Neural cell (in vitro differentiated cells): ENCODE results near the gene MS4A6A. TPM values are rescaled to one million over a fixed set of nuclear protein-coding genes. Genes with fewer than 3 reads are reported as not detected.

ENCODE experiments used
- H2AFZ ChIP-seq: fragments of 200-600, 300-800 bp; sonication (generic), shearing (Covaris generic); 2 replicates; pipeline ENCODE4 v1.6.0; 2014; ENCODE audit warnings: low read depth, mild to moderate bottlenecking, antibody characterized with exemption, low read length, moderate library complexity
- H3F3A ChIP-seq: fragments of 200-600 bp; shearing (Covaris generic); 2 replicates; pipeline ENCODE4 v1.6.1; 2016; ENCODE audit warnings: mild to moderate bottlenecking, moderate library complexity, mixed read lengths, antibody characterized with exemption, low read length; ENCODE audit not compliant: insufficient read depth, poor library complexity, severe bottlenecking
- H3K27ac ChIP-seq: fragments of 200-600, 300-800 bp; sonication (generic), shearing (Covaris generic); 2 replicates; pipeline ENCODE4 v1.5.1; 2014; ENCODE audit warnings: mild to moderate bottlenecking, low read length, moderate library complexity
- H3K27me3 ChIP-seq: fragments of 300-800, 200-600 bp; sonication (generic), shearing (Covaris generic); 2 replicates; pipeline ENCODE4 v1.6.0; 2014; ENCODE audit warnings: mild to moderate bottlenecking, low read depth, low read length, moderate library complexity; ENCODE audit not compliant: insufficient read depth
- H3K36me3 ChIP-seq: fragments of 300-800, 200-600 bp; sonication (generic), shearing (Covaris generic); 2 replicates; pipeline ENCODE4 v1.5.1; 2014; ENCODE audit warnings: mild to moderate bottlenecking, antibody characterized with exemption, low read length, moderate library complexity; ENCODE audit not compliant: insufficient read depth
- H3K4me2 ChIP-seq: fragments of 300-800, 200-600 bp; sonication (generic), shearing (Covaris generic); 2 replicates; pipeline ENCODE4 v1.6.0; 2014; ENCODE audit warnings: mild to moderate bottlenecking, low read length
- H3K4me3 ChIP-seq: fragments of 300-800, 200-600 bp; sonication (generic), shearing (Covaris generic); 2 replicates; pipeline ENCODE4 v1.5.1; 2014; ENCODE audit warnings: mild to moderate bottlenecking, low read length, moderate library complexity
- H3K79me2 ChIP-seq: fragments of 200-600 bp; shearing (Covaris generic); replicated peaks from 2 replicates; pipeline ENCODE4 v1.6.0; 2014; ENCODE audit warnings: mild to moderate bottlenecking, low read length, moderate library complexity; ENCODE audit not compliant: insufficient read depth
- H3K9ac ChIP-seq: fragments of 300-800, 200-600 bp; sonication (generic), shearing (Covaris generic); 2 replicates; pipeline ENCODE4 v1.6.1; 2016; ENCODE audit warnings: mild to moderate bottlenecking, low read length, mixed read lengths
- H3K9me2 ChIP-seq: fragments of 200-600 bp; shearing (Covaris generic); 2 replicates; pipeline ENCODE4 v1.6.1; 2016; ENCODE audit warnings: mild to moderate bottlenecking, low read length, mixed read lengths; ENCODE audit not compliant: insufficient read depth
- H3K9me3 ChIP-seq: fragments of 200-600, 300-800 bp; sonication (generic), shearing (Covaris generic); 2 replicates; pipeline ENCODE4 v1.6.1; 2016; ENCODE audit warnings: mild to moderate bottlenecking, mixed run types, low read length, moderate library complexity, mixed read lengths
- H4K20me1 ChIP-seq: fragments of 200-600 bp; shearing (Covaris generic); 2 replicates; pipeline ENCODE4 v1.6.1; 2016; ENCODE audit warnings: mild to moderate bottlenecking, mixed run types; ENCODE audit not compliant: insufficient read depth
- EP300 ChIP-seq: fragments of 450-650 bp; conservative IDR thresholded peaks from 2 replicates; pipeline ENCODE4 v1.6.1; 2014; ENCODE audit warnings: antibody characterized with exemption, mild to moderate bottlenecking, moderate library complexity; ENCODE audit not compliant: poor library complexity, severe bottlenecking
- EZH2 ChIP-seq: fragments of 200-600, 300-800 bp; shearing (Covaris generic), sonication (generic); IDR thresholded peaks from 2 replicates; pipeline ENCODE4 v1.6.1; 2014; ENCODE audit warnings: antibody characterized with exemption, low read length, borderline replicate concordance, mild to moderate bottlenecking; ENCODE audit not compliant: insufficient read depth, poor library complexity, severe bottlenecking
- MXI1 ChIP-seq: fragments of 450-650 bp; conservative IDR thresholded peaks from 2 replicates; pipeline ENCODE4 v1.6.1; 2014; ENCODE audit warnings: antibody characterized with exemption, mild to moderate bottlenecking; ENCODE audit not compliant: poor library complexity, severe bottlenecking
- POLR2AphosphoS5 ChIP-seq: IDR thresholded peaks from 2 replicates; pipeline ENCODE4 v1.6.1; 2012
- RAD21 ChIP-seq: fragments of 450-650 bp; conservative IDR thresholded peaks from 2 replicates; pipeline ENCODE4 v1.6.1; 2014; ENCODE audit warnings: antibody characterized with exemption, mild to moderate bottlenecking, moderate library complexity
- SMC3 ChIP-seq: fragments of 450-650 bp; conservative IDR thresholded peaks from 2 replicates; pipeline ENCODE4 v1.6.1; 2014; ENCODE audit warnings: antibody characterized with exemption, mild to moderate bottlenecking, moderate library complexity; ENCODE audit not compliant: poor library complexity
- TAF1 ChIP-seq: IDR thresholded peaks from 2 replicates; pipeline ENCODE4 v1.6.1; 2012; ENCODE audit warnings: low read depth
- polyA plus RNA-seq: library from polyadenylated mRNA; depleted of rRNA; stranded (reverse); fragments of >200 nt; gene quantifications from 2 replicates; pipeline ENCODE4 v1.2.3, GENCODE V29; 2014
- TF ChIP-seq, protein P1 (sequence below): fragments of 450-650 bp; IDR thresholded peaks from 2 replicates; pipeline ENCODE4 v1.5.1; 2014; ENCODE audit warnings: antibody characterized with exemption, mild to moderate bottlenecking, moderate library complexity; ENCODE audit not compliant: poor library complexity, severe bottlenecking
- TF ChIP-seq, protein P2 (sequence below): IDR thresholded peaks from 2 replicates; pipeline ENCODE4 v1.6.1; 2012; ENCODE audit warnings: borderline replicate concordance

The MS4A6A gene
- polyA plus RNA-seq, 1 donor from 2014 or later = not detected

DNA sequence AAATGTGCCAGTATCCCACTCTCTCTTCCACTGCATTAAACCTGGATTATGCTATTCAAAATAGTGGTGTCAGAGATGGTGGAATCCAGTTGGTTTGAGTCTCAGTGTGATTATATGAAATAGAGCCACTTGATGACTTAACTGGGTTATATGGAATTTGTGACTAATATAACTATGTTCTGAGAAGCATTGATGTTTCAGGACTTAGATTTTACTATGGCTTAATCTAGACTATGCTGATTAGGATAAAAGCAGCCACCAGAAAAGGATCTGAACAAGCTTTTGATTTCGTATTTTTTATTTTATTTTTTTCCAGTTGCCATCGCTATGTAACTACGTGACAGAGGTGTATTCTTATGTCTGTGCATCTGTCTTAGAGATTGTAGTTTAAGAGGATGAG, 39.1 kb downstream of the MS4A6A start:
- Histone ChIP-seq H3K36me3 (no peaks in the 10 kb centered on the region), H2AFZ (no peak overlapping the region), H3K9me3 (no peaks in the 10 kb centered on the region), H3K27me3 (no peaks in the 10 kb centered on the region), H3K79me2 (no peaks in the 10 kb centered on the region), H4K20me1 (no peaks in the 10 kb centered on the region), H3K27ac (no peak overlapping the region), H3K9me2 (no peaks in the 10 kb centered on the region), H3K9ac (no peak overlapping the region), H3K4me2 (no peak overlapping the region), H3K4me3 (no peak overlapping the region), H3F3A (no peaks in the 10 kb centered on the region)
- TF ChIP-seq SMC3 = no peak
- TF ChIP-seq TAF1 = no peak
- TF ChIP-seq, protein P1, sequence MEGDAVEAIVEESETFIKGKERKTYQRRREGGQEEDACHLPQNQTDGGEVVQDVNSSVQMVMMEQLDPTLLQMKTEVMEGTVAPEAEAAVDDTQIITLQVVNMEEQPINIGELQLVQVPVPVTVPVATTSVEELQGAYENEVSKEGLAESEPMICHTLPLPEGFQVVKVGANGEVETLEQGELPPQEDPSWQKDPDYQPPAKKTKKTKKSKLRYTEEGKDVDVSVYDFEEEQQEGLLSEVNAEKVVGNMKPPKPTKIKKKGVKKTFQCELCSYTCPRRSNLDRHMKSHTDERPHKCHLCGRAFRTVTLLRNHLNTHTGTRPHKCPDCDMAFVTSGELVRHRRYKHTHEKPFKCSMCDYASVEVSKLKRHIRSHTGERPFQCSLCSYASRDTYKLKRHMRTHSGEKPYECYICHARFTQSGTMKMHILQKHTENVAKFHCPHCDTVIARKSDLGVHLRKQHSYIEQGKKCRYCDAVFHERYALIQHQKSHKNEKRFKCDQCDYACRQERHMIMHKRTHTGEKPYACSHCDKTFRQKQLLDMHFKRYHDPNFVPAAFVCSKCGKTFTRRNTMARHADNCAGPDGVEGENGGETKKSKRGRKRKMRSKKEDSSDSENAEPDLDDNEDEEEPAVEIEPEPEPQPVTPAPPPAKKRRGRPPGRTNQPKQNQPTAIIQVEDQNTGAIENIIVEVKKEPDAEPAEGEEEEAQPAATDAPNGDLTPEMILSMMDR = no peak
- no peak for TF ChIP-seq POLR2AphosphoS5
- TF ChIP-seq, protein P2, sequence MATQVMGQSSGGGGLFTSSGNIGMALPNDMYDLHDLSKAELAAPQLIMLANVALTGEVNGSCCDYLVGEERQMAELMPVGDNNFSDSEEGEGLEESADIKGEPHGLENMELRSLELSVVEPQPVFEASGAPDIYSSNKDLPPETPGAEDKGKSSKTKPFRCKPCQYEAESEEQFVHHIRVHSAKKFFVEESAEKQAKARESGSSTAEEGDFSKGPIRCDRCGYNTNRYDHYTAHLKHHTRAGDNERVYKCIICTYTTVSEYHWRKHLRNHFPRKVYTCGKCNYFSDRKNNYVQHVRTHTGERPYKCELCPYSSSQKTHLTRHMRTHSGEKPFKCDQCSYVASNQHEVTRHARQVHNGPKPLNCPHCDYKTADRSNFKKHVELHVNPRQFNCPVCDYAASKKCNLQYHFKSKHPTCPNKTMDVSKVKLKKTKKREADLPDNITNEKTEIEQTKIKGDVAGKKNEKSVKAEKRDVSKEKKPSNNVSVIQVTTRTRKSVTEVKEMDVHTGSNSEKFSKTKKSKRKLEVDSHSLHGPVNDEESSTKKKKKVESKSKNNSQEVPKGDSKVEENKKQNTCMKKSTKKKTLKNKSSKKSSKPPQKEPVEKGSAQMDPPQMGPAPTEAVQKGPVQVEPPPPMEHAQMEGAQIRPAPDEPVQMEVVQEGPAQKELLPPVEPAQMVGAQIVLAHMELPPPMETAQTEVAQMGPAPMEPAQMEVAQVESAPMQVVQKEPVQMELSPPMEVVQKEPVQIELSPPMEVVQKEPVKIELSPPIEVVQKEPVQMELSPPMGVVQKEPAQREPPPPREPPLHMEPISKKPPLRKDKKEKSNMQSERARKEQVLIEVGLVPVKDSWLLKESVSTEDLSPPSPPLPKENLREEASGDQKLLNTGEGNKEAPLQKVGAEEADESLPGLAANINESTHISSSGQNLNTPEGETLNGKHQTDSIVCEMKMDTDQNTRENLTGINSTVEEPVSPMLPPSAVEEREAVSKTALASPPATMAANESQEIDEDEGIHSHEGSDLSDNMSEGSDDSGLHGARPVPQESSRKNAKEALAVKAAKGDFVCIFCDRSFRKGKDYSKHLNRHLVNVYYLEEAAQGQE = no peak
- no peak for TF ChIP-seq RAD21
- no peak for TF ChIP-seq EP300
- no peak for TF ChIP-seq EZH2
- TF ChIP-seq MXI1 = no peak

DNA sequence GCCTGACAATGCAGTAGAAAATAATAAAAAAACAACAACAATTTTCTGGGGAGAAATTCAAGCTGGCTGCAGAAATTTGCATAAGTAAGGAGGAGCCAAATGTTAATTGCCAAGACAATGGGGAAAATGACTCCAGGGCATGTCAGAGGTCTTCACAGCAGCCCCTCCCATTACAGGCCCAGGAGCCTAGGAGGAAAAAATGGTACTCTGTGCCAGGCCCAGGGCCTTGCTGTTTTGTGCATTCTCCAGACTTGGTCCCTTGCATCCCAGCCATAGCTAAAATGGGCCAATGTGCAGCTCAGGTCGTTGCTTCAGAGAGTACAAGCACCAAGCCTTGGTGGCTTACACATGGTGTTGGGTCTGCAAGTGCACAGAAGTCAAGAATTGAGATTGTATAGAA, 49.0 kb downstream of the MS4A6A start:
- H3K27ac ChIP-seq = no peak overlapping the region
- H4K20me1 ChIP-seq = no peaks in the 10 kb centered on the region
- H3K36me3 ChIP-seq = no peaks in the 10 kb centered on the region
- no peak overlapping the region for H3K4me2 ChIP-seq
- H3K27me3 ChIP-seq = no peaks in the 10 kb centered on the region
- H3K9ac ChIP-seq = no peak overlapping the region
- no peak overlapping the region for H2AFZ ChIP-seq
- TF ChIP-seq TAF1 = no peak
- TF ChIP-seq SMC3 = no peak
- no peak for TF ChIP-seq EZH2
- no peak for TF ChIP-seq EP300
- TF ChIP-seq, protein P2 = no peak
- H3F3A ChIP-seq = no peaks in the 10 kb centered on the region
- no peaks in the 10 kb centered on the region for H3K79me2 ChIP-seq
- no peaks in the 10 kb centered on the region for H3K9me2 ChIP-seq
- no peak overlapping the region for H3K4me3 ChIP-seq
- no peaks in the 10 kb centered on the region for H3K9me3 ChIP-seq
